Fibroblast of pulmonary artery (primary cell): ENCODE results near the gene LDB1.

Experiments used
- DNase-seq: peaks from one replicate; pipeline ENCODE4 v3.0.0-alpha.2; 2010; ENCODE audit warnings: low read depth
- H3K4me3 ChIP-seq: replicated peaks from 2 replicates; pipeline ENCODE4 v1.5.1; 2011; ENCODE audit warnings: low read depth, mild to moderate bottlenecking, control low read depth, low read length, moderate library complexity
- CTCF ChIP-seq: IDR thresholded peaks from 2 replicates; pipeline ENCODE4 v1.5.1; 2011; ENCODE audit warnings: mild to moderate bottlenecking, control low read depth, low read length, inconsistent platforms; ENCODE audit errors: missing control alignments

Gene LDB1

GRCh38 chr10:102090772-102091171, 29.4 kb downstream of the LDB1 start:
- no peak overlapping the region for H3K4me3 ChIP-seq
- no peak for TF ChIP-seq CTCF
- DNase-seq: no peak

GRCh38 chr10:102086196-102086595, 34.0 kb downstream of the LDB1 start:
- H3K4me3 ChIP-seq: no peak overlapping the region
- TF ChIP-seq CTCF: no peak
- DNase-seq: no peak

- no peak for TF ChIP-seq CTCF
- H3K4me3 ChIP-seq: no peak overlapping the region
- peak; percentile 30 for DNase-seq
Observed at GRCh38 chr10:102085336-102085735, 34.8 kb downstream of the LDB1 start.

- DNase-seq: no peak
- TF ChIP-seq CTCF: no peak
- no peak overlapping the region for H3K4me3 ChIP-seq
Observed at GRCh38 chr10:102083541-102083940, 36.6 kb downstream of the LDB1 start.

- peak; percentile 87 for DNase-seq
- TF ChIP-seq CTCF: peak; percentile 98
- H3K4me3 ChIP-seq: no peak overlapping the region
Observed at GRCh38 chr10:102072673-102073527, 47.3 kb downstream of the LDB1 start.

GRCh38 chr10:102069071-102069470, 51.1 kb downstream of the LDB1 start:
- DNase-seq: no peak
- TF ChIP-seq CTCF: no peak

GRCh38 chr10:102068216-102068615, 52.0 kb downstream of the LDB1 start:
- TF ChIP-seq CTCF: no peak
- no peak overlapping the region for H3K4me3 ChIP-seq
- DNase-seq: peak; percentile 44

More at GRCh38 chr10:102069071-102069470, 51.1 kb downstream of the LDB1 start:
- H3K4me3 ChIP-seq: no peak overlapping the region
